Measurements from ENCODE around the gene NFATC1. TPM values are rescaled to one million over a fixed set of nuclear protein-coding genes. Genes with fewer than 3 reads are reported as not detected.

The NFATC1 gene
- total RNA-seq, 4 donors from 2014 or later = 10.1 to 15.0 (median 12.7) TPM

DNA sequence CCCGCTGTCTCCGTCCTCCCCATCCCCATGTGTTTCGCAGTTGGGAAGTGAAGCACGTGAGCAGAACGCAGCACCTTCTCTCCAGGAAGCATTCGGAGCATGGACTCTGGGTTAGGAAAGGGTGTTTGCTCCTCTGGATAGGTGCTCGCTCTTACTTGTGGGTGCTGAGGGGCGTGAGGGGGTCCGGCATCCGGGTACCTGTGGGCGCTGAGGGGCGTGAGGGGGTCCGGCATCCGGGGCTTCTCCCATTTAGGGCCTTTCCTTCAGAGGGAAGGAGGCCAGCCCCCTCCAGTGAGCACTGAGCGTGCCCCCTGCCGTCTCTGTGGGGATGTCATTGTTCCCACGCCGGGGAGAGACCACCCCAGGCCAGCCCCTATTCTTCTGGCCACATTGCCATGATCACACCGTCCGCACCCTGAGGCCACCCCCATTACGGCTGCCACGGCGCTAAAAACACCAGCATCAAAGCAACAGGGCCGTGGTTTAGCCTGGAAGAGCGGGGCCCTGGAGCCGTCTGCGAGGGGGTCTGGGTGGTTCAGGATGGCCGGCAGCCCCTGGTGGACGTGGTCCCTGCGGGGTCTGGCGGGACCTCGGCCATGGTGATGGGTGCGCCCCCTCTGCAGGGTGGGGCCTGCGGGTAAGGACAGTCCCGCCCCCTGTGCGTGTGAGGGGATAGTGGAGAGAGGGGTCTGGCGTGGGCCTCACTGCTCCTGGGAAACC lies 41.0 kb downstream of the NFATC1 start:
- Histone ChIP-seq H3K27me3 (no peaks in the 10 kb centered on the region), H3K36me3 (peaks cover 0 to 7% of the 10 kb centered on the region in 2 donors), H3K4me3 (replicated peaks in 1 of 3) (no peak overlapping the region), H3K27ac (no peak overlapping the region), H3K4me1 (no peaks in the 10 kb centered on the region), H3K9me3 (no peaks in the 10 kb centered on the region)
- 95 to 96% methylated on average over 31 to 34 of the region's 37 CpGs for WGBS, 2 donors
- TF ChIP-seq POLR2A (IDR thresholded peaks at IDR 0.05) = no peak
- TF ChIP-seq, protein P1, sequence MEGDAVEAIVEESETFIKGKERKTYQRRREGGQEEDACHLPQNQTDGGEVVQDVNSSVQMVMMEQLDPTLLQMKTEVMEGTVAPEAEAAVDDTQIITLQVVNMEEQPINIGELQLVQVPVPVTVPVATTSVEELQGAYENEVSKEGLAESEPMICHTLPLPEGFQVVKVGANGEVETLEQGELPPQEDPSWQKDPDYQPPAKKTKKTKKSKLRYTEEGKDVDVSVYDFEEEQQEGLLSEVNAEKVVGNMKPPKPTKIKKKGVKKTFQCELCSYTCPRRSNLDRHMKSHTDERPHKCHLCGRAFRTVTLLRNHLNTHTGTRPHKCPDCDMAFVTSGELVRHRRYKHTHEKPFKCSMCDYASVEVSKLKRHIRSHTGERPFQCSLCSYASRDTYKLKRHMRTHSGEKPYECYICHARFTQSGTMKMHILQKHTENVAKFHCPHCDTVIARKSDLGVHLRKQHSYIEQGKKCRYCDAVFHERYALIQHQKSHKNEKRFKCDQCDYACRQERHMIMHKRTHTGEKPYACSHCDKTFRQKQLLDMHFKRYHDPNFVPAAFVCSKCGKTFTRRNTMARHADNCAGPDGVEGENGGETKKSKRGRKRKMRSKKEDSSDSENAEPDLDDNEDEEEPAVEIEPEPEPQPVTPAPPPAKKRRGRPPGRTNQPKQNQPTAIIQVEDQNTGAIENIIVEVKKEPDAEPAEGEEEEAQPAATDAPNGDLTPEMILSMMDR (IDR thresholded peaks at IDR 0.05) = no peak
- DNase-seq = no peak
- intact Hi-C loops (cut with DNase I) = no loop called here

DNA sequence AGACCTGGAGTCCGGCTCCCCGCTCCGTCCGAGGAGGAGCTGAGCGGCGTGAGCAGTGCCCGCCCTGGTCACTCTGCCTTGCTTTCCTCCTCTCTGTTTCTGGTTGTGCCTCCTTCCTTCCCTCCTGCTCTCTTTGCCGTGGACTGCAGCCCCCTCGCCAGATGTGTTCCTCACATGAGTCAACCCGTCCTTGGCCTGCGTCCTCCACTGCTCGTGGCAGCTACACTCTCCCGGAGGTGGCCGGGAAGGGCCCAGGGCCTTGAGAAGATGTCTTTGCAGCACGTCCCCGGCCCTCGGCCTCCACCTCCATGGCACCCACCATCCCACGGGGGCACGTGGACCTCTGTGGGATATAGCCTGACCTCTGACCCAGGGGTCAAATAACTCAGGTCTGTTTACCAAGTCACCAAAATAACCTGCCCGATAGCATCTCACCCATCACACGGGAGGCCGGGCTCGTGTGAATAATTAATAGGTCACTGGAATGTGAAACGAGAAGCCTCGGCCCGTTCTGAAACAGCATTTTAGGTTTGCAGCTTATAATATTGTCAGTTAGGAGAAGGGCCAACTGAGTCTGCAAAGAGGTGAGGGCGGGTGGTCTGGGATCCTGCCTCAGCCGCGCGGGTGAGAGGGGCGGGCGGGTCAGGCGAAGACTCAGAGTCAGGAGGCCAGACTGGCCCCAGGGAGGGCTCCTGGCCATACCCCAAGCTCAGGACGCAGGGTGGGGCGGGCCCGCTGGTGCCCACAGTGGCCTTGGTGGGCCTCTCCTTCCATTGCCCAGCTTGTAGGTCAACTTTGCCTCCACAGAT lies 42.6 kb downstream of the NFATC1 start:
- Histone ChIP-seq H3K9me3 (no peaks in the 10 kb centered on the region), H3K36me3 (peaks cover 0 to 7% of the 10 kb centered on the region in 2 donors), H3K27ac (no peak overlapping the region), H3K4me1 (peaks cover 0 to 3% of the 10 kb centered on the region in 2 donors), H3K27me3 (no peaks in the 10 kb centered on the region), H3K4me3 (replicated peaks in 1 of 3) (no peak overlapping the region)
- 84 to 94% methylated on average over 36 of the region's 36 CpGs for WGBS, 2 donors
- DNase-seq = no peak
- TF ChIP-seq, protein P1 (IDR thresholded peaks at IDR 0.05) = no peak
- TF ChIP-seq POLR2A (IDR thresholded peaks at IDR 0.05) = no peak
- intact Hi-C loops (cut with DNase I) = no loop called here

DNA sequence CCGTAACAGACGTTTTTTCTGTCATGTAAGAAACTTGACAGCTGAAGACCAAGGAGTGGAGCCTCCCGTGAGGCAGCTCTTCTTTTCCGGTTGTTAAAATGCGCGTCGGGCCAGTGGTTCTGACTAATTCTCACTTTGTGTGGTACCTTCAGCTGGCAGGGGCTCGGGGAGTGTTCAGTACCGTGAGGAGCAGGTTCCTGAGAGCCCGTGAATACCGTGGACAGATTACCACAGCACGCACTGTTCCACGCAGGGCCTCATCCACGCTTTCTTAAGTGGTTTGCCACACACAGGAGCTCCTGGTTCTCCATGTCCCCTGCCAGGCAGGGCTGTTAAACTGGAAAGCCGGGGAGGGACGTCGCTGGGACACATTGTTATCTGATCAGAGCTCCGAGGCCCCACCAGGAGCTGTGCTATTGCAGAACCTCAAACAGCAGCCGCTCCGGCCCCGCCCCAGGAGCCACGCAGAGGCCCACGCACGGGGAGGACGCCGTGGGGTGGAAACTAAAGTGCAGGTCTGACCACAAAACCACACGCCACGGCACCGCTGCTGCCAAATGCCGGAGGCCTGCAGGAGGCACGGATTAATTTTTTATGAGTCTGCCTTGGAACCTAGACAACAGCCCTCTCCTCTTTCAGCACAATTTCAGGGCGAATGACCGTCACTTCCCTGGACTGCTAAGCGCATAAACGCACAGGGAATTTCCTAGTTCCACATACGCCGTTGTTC lies 43.3 kb downstream of the NFATC1 start:
- Histone ChIP-seq H3K9me3 (no peaks in the 10 kb centered on the region), H3K36me3 (peaks cover 0 to 6% of the 10 kb centered on the region in 2 donors), H3K4me3 (replicated peaks in 1 of 3) (no peak overlapping the region), H3K4me1 (peaks cover 0 to 3% of the 10 kb centered on the region in 2 donors), H3K27ac (no peak overlapping the region), H3K27me3 (no peaks in the 10 kb centered on the region)
- intact Hi-C loops (cut with DNase I) = no loop called here
- TF ChIP-seq, protein P1 (IDR thresholded peaks at IDR 0.05) = no peak
- TF ChIP-seq POLR2A (IDR thresholded peaks at IDR 0.05) = no peak
- WGBS, 2 donors = 78 to 85% methylated on average over 31 to 34 of the region's 37 CpGs
- no peak for DNase-seq

DNA sequence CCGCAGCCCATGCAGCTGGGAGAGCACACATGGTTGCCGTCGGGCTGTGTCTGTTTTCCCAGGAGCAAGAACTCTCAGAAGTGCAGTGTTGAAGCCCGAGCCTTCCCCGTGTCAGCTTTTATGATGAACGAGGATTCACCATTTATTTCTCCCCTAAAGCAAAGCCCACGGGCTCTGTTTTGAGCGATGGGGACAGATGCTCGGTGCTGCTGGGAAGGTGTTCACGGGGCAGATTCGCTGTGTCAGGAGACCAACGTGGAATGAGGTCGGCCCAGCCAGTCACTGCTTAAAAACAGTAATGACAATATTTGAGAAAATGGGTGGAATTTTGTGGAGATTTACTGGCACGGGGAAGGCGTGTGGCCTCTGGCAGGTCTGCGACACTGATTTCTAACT lies 43.9 kb downstream of the NFATC1 start:
- Histone ChIP-seq H3K27me3 (no peaks in the 10 kb centered on the region), H3K27ac (no peak overlapping the region), H3K4me1 (peaks cover 0 to 3% of the 10 kb centered on the region in 2 donors), H3K4me3 (replicated peaks in 1 of 3) (no peak overlapping the region), H3K36me3 (peaks cover 0 to under 1% of the 10 kb centered on the region in 2 donors), H3K9me3 (no peaks in the 10 kb centered on the region)
- no peak for DNase-seq
- intact Hi-C loops (cut with DNase I) = no loop called here
- WGBS, 2 donors = 81 to 87% methylated on average over 16 of the region's 16 CpGs
- no peak for TF ChIP-seq POLR2A (IDR thresholded peaks at IDR 0.05)
- TF ChIP-seq, protein P1 (IDR thresholded peaks at IDR 0.05) = no peak

All from thyroid gland (tissue), 4 donors.